H4 (cell line): ENCODE results near the gene RLIM. TPM values are rescaled to one million over a fixed set of nuclear protein-coding genes. Genes with fewer than 3 reads are reported as not detected.
"Not testable (repeated sequence)": the region's sequence is repeated elsewhere in the genome, so short reads cannot be mapped to it uniquely, and the experiment has no call there.

Experiments
- DNase-seq: peaks from one replicate; pipeline ENCODE4 v3.0.0-alpha.2; 2015; ENCODE audit warnings: low spot score
- total RNA-seq: library from RNA; depleted of rRNA; stranded (reverse); fragments of >200 nt; shearing (Covaris generic); gene quantifications from 2 replicates; pipeline ENCODE4 v1.2.3, GENCODE V29; 2014; rRNA removed

Gene RLIM
- 35.1 and 43.2 TPM in 2 replicates for total RNA-seq

GRCh38 chrX:74614093-74614909, at the start of gene RLIM:
Gene RLIM, minus strand, starts transcription at chrX:74614624. Its CDS starts 18,647 bp downstream, at chrX:74595977.
- DNase-seq: peak; percentile 96

- DNase-seq: peak; percentile 16
Observed at GRCh38 chrX:74656079-74656745, 41.8 kb upstream of the RLIM start.

GRCh38 chrX:74654953-74655352, 40.5 kb upstream of the RLIM start:
- DNase-seq: not testable (repeated sequence)

- DNase-seq: no peak
Observed at GRCh38 chrX:74636749-74637314, 22.4 kb upstream of the RLIM start.

- peak; percentile 48 for DNase-seq
Observed at GRCh38 chrX:74613370-74614092, 893 bp downstream of the RLIM start.

GRCh38 chrX:74606799-74607198, 7.6 kb downstream of the RLIM start:
- DNase-seq: no peak

GRCh38 chrX:74606342-74606741, 8.1 kb downstream of the RLIM start:
- no peak for DNase-seq

- DNase-seq: no peak
Observed at GRCh38 chrX:74603040-74603439, 11.4 kb downstream of the RLIM start.

- no peak for DNase-seq
Observed at GRCh38 chrX:74602142-74602541, 12.3 kb downstream of the RLIM start.

- no peak for DNase-seq
Observed at GRCh38 chrX:74593593-74593992, 20.8 kb downstream of the RLIM start.

GRCh38 chrX:74585766-74586165, 28.7 kb downstream of the RLIM start:
- DNase-seq: no peak

GRCh38 chrX:74579597-74580198, 34.7 kb downstream of the RLIM start:
- DNase-seq: no peak

GRCh38 chrX:74578137-74578536, 36.3 kb downstream of the RLIM start:
- no peak for DNase-seq

- no peak for DNase-seq
Observed at GRCh38 chrX:74557378-74557777, 57.0 kb downstream of the RLIM start.

- DNase-seq: no peak
Observed at GRCh38 chrX:74551934-74552333, 62.5 kb downstream of the RLIM start.

- DNase-seq: peak; percentile 66
Observed at GRCh38 chrX:74550295-74550802, 64.1 kb downstream of the RLIM start.

GRCh38 chrX:74546984-74547383, 67.4 kb downstream of the RLIM start:
- DNase-seq: no peak

- no peak for DNase-seq
Observed at GRCh38 chrX:74545880-74546523, 68.4 kb downstream of the RLIM start.

GRCh38 chrX:74540635-74541249, 73.7 kb downstream of the RLIM start:
- no peak for DNase-seq

GRCh38 chrX:74536832-74537371, 77.5 kb downstream of the RLIM start:
- no peak for DNase-seq
